Measurements from ENCODE around the gene E2F4. TPM values are rescaled to one million over a fixed set of nuclear protein-coding genes. Genes with fewer than 3 reads are reported as not detected.
A peak's percentile ranks its signal among the peaks of the same experiment; 100 is the strongest.

Gene E2F4
- total and polyA plus RNA-seq, 7 donors = 40.0 to 85.9 (median 69.8) TPM

- H3K27me3 ChIP-seq = no peaks in the 10 kb centered on the region
- no peak for DNase-seq
- TF ChIP-seq POLR2AphosphoS5 (IDR thresholded peaks at IDR 0.05) = no peak
- TF ChIP-seq EP300 (IDR thresholded peaks at IDR 0.05) = no peak
- TF ChIP-seq POLR2A (IDR thresholded peaks at IDR 0.05) = no peak
- TF ChIP-seq CTCF (IDR thresholded peaks at IDR 0.05) = no peak
- 68 to 74% methylated on average over 5 of the region's 5 CpGs for WGBS, 2 donors
- H3K27ac ChIP-seq = no peak overlapping the region
- no peaks in the 10 kb centered on the region for H3K4me1 ChIP-seq
- no peak overlapping the region for H3K4me3 ChIP-seq
- H3K9me3 ChIP-seq = no peaks in the 10 kb centered on the region
- intact Hi-C loops (cut with DNase I) = no loop called here
- no peaks in the 10 kb centered on the region for H3K36me3 ChIP-seq
These were observed 23.8 kb downstream of the E2F4 start for GRCh38 chr16:67215706-67216105.

GRCh38 chr16:67216612-67217490 lies 24.9 kb downstream of the E2F4 start:
- Histone ChIP-seq H3K27me3 (no peaks in the 10 kb centered on the region), H3K4me3 (no peak overlapping the region), H3K27ac (peak overlapping the region in 1 of 4 donors; percentile 29), H3K36me3 (no peaks in the 10 kb centered on the region), H3K4me1 (no peaks in the 10 kb centered on the region), H3K9me3 (no peaks in the 10 kb centered on the region)
- intact Hi-C loops (cut with DNase I) = no loop called here
- no peak for DNase-seq
- no peak for TF ChIP-seq POLR2A (IDR thresholded peaks at IDR 0.05)
- no peak for TF ChIP-seq CTCF (IDR thresholded peaks at IDR 0.05)
- TF ChIP-seq POLR2AphosphoS5 (IDR thresholded peaks at IDR 0.05) = no peak
- TF ChIP-seq EP300 (IDR thresholded peaks at IDR 0.05) = no peak
- WGBS, 2 donors = 73 to 84% methylated on average over 18 of the region's 18 CpGs

- intact Hi-C loops (cut with DNase I) = no loop called here
- no peaks in the 10 kb centered on the region for H3K27me3 ChIP-seq
- TF ChIP-seq POLR2A (IDR thresholded peaks at IDR 0.05) = no peak
- peaks cover 0 to 26% (median 21%) of the 10 kb centered on the region in 4 donors for H3K4me1 ChIP-seq
- H3K27ac ChIP-seq = no peak overlapping the region
- no peak for DNase-seq
- no peak overlapping the region for H3K4me3 ChIP-seq
- WGBS, 2 donors = 12 to 31% methylated on average over 3 of the region's 3 CpGs
- peaks cover 0 to 11% (median 6%) of the 10 kb centered on the region in 4 donors for H3K36me3 ChIP-seq
- no peaks in the 10 kb centered on the region for H3K9me3 ChIP-seq
These were observed 32.0 kb downstream of the E2F4 start for GRCh38 chr16:67223992-67224391.

- no peak for DNase-seq
- Histone ChIP-seq H3K27ac (peak overlapping the region; percentile 81 to 85 (median 83)), H3K4me1 (peaks cover 0 to 26% (median 21%) of the 10 kb centered on the region in 4 donors), H3K36me3 (peaks cover 12 to 34% (median 30%) of the 10 kb centered on the region in 4 donors), H3K27me3 (no peaks in the 10 kb centered on the region), H3K4me3 (peak overlapping the region; percentile 86 to 99 (median 90)), H3K9me3 (no peaks in the 10 kb centered on the region)
- intact Hi-C loops (cut with DNase I) = loop anchor here (2.0 to 5.0 kb wide), 2 partner anchors 34 to 621 kb away; partner anchors contain the start of genes CENPT, E2F4 and NUTF2
- TF ChIP-seq EP300 (IDR thresholded peaks at IDR 0.05) = no peak
- TF ChIP-seq CTCF (IDR thresholded peaks at IDR 0.05) = no peak
- TF ChIP-seq POLR2A (IDR thresholded peaks at IDR 0.05) = no peak
- TF ChIP-seq POLR2AphosphoS5 (IDR thresholded peaks at IDR 0.05) = no peak
- 15 to 38% methylated on average over 12 of the region's 12 CpGs for WGBS, 2 donors
These were observed 34.4 kb downstream of the E2F4 start for GRCh38 chr16:67226295-67226803.
